ENCODE results near the gene PSMD5.

Gene PSMD5

GRCh38 chr9:120874226-120875194 lies 31.8 kb upstream of the PSMD5 start:
- DNase-seq = no peak

DNA sequence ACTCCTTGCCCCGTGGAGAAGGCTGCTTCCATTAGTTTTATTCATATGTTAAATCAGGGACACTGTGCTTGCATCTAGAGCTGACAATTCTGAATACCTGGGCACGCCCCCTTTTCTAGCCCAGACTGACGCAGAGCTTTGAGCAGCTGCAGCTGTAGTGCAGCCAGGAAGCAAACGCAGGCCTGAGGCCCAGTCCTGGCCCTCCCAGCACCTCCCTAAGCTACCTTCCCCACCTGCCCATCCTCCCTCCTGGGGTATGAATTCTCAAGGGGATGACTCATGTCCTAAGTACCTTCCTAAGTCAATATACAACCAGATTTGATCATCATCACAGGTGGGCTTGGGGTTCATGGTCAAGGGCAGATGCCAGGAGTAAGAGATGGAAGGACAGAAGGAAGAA lies 30.8 kb upstream of the PSMD5 start:
- no peak for DNase-seq

GRCh38 chr9:120872791-120873502 lies 30.2 kb upstream of the PSMD5 start:
- no peak for DNase-seq

DNA sequence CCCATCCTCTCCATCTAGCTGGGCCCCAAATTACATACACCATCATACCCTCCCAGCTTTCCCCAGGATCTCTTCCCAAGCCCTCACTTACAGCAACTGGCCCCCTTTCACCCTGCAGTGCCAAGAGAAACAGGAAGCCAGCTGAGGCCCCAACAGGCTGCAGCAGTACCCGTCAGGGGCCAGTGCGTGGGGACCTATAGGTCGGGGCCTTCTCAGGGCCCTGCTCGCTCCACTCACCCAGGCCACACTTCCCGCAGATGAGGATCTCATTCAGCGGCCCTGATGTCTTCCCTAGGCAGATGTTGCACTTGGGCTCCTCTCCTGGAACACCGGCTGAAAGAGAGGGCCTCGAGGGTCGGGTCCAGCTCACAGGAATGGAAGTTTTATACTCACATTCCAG lies 27.5 kb upstream of the PSMD5 start:
- DNase-seq = no peak

DNA sequence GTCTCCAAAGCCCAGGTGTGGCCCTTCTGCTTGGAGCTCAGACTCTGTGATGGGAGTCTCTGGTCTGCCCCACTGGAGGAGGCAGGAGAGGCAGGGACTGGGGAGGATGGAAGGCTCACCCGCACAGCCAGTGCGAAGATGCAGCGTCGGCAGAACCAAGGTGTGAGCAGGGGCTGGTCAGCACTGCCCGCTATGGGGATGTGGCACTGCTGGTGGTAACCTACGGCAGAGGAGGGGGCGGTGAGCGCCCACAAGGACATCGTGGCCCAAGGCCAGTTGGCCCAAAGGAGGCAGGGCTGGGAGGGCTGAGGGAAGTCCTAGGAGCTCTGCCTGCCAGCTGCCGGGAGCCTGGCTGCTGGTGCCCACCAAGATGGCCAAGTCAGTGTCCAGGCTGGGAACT lies 27.0 kb upstream of the PSMD5 start:
- DNase-seq = no peak

DNA sequence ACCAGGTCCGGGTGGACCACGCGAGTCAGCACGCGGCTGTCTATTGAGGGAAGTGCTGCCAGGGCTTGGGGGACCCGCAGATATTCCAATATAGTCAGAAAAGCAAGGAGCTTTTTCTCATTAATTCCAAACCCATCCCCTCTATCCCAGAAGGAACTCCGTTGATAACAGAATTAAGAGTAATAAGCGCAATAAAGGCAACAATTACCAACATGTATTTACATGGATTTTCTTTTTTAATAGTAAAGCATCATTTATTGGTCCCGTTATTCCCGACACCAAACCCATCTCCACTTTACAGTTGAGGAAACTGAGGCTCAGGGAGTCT lies 26.6 kb upstream of the PSMD5 start:
- DNase-seq = no peak

- peak; percentile 97 for DNase-seq
Observed at GRCh38 chr9:120868676-120869359, 26.1 kb upstream of the PSMD5 start.

GRCh38 chr9:120868339-120868675 lies 25.6 kb upstream of the PSMD5 start:
- DNase-seq = no peak

DNA sequence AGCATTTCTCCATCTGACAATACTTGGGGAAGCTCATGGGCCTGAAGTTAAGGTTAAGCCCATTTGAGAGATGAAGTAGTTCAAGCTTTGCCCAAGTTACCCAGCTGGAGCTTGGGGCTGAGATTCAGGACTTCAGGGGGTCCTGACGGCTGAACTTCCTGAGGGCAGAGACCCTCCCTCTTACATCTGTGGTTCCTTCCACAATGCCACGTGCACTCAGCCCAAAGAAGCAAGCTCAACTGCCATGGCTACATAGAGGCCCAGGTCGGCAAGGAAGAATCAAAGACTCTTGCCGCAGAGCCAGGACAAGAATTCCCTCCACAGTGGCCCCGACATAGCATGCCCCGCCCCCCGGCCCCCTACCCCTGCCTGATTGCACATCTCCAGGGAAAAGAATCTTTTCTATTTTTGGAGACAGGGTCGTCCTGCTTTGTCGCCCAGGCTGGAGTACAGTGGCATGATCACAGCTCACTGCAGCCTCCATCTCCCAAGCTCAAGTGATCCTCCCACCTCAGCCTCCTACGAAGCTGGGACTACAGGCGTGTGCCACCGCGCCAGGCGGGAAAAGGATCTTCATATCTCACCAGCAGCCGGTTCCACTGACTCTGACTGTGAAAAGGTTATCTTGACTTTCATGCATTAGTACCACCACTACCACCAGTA lies 25.1 kb upstream of the PSMD5 start:
- DNase-seq = no peak

DNA sequence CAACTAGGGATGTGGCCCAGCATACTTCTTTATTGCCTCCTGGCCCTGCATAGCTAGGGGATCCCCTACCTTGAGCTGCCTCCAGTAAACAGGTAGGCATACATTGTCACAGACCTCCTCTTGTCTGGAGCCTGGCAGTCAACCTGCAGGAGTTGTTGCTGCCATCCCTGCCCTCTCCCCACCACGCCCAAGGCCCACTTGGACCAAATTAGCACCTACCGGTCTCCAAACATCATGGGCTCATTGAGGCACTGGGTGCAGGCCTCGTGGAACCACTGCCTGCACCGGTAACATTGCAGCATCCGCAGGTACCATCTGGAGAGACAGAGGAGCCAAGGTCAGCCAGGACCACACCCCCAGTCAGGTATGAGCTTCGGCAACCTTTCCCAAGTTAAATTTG lies 23.9 kb upstream of the PSMD5 start:
- DNase-seq = no peak

GRCh38 chr9:120865809-120866208 lies 23.1 kb upstream of the PSMD5 start:
- no peak for DNase-seq

DNA sequence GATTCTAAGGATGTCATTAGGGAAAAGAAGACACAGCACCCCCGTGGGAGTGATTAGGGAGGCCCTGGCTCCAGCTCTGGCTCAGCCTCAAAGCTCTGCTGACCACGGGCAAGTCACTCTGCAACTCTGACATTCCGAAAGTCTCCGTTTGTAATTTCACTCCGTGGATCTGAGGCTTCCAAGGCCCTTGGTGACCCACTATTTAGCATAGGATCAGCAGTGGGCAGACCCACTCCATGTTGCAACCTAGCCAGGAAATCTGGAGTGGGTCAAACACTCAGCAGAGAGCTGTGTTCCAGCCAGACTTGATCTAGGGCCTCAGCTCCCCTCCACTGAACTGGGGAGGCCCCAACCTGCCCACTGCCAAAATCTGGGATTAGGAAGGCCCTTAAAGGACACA lies 22.5 kb upstream of the PSMD5 start:
- DNase-seq = no peak

DNA sequence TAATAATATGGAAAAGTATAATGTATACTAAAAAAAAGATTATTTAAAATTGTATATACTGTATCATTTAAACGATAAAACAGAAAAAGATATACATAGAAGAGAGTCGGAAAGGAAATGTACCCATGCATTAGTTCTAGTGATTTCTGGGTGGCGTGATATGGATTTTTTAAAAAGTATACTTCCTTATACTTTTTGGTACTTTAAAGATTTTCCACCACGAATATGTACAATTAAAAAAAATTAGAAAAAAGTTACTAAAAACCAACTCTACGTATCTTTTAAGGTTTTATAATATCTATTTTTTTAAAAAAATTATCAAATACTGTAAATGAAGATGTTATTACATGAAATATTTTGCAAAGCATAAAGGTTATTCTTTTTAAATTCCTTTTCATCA lies 22.0 kb upstream of the PSMD5 start:
- no peak for DNase-seq

GRCh38 chr9:120863833-120864232 lies 21.1 kb upstream of the PSMD5 start:
- no peak for DNase-seq

DNA sequence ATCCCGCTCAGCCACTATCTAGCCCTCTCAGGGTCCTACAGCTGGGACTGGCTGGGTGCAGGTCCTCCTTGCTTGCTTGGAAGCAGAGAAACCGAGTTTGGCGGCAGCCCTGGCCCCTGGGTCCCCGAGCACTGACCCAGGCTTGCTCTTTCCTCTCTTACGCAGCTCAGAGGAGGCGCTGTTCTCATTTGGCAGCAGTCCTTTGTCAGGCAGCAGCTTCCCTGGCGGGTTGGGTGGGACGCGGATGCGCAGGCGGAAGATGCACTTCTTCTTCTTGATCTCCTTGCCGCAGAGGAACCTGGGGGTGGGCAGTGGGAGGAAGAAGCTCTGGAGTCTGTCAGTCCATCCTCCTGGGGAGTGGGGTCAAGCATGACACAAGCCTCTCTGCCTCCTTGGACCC lies 19.7 kb upstream of the PSMD5 start:
- DNase-seq = no peak

- DNase-seq = no peak
Observed at GRCh38 chr9:120861935-120862334, 19.2 kb upstream of the PSMD5 start.

DNA sequence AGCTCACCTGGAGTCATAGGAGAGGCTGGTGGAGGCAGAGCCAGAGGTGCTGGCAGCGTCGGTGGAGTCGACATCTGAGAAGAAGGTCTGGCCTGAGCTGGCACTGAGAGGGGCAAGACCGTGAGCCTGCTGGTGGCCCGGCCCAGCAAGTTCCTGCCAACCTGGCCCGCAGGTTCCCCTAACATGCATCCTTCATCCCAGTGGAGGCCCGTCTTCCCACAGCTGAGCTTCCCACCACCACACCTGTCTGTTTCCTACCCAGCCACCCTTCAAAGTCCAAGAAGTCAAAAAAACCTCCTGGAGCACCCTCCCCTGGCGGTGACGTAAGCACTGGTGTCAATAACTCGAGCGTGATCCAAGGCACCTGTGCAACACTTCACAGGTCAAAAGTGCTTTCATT lies 17.4 kb upstream of the PSMD5 start:
- DNase-seq = no peak

GRCh38 chr9:120859361-120859760 lies 16.6 kb upstream of the PSMD5 start:
- no peak for DNase-seq

DNA sequence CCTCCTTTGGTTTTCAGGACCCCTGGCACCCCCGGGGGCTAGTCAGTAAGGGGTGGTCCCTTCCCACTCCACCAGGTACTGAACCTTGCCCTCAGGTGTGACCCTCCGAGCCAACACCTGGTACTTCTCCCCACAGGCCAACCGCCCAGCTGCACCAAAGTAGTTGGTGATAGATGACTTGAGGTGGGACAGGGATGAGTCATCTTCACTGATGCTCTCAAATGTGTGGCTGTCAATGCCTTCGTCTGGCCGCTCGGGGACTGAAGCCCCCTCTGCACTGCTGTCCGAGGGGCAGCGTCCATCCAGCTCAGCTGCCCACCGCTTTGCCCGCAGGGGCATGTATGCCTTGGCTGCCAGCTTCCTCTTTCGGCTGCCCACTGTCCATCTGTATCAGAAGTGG lies 15.2 kb upstream of the PSMD5 start:
- no peak for DNase-seq

GRCh38 chr9:120857481-120857880 lies 14.8 kb upstream of the PSMD5 start:
- no peak for DNase-seq

DNA sequence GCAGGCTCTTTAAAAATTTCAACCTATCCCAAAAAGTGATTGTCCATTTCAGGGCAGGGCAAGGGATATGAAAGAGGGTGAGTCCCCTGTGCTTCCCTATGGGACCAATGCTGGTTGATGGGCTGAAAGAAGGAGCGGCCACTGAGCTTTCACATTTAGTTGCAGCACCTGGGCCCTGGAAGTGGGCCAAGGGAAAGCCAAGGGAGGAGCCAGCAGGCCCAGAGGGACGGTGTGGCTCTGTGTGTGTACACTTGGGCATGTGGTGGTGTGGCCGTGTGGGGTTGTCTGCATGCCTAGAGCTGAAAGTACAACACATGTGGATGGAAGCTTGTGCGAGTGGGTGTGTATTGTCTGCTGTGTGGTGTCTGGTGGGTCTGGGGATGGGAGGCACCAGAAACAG lies 14.0 kb upstream of the PSMD5 start:
- DNase-seq = no peak

DNA sequence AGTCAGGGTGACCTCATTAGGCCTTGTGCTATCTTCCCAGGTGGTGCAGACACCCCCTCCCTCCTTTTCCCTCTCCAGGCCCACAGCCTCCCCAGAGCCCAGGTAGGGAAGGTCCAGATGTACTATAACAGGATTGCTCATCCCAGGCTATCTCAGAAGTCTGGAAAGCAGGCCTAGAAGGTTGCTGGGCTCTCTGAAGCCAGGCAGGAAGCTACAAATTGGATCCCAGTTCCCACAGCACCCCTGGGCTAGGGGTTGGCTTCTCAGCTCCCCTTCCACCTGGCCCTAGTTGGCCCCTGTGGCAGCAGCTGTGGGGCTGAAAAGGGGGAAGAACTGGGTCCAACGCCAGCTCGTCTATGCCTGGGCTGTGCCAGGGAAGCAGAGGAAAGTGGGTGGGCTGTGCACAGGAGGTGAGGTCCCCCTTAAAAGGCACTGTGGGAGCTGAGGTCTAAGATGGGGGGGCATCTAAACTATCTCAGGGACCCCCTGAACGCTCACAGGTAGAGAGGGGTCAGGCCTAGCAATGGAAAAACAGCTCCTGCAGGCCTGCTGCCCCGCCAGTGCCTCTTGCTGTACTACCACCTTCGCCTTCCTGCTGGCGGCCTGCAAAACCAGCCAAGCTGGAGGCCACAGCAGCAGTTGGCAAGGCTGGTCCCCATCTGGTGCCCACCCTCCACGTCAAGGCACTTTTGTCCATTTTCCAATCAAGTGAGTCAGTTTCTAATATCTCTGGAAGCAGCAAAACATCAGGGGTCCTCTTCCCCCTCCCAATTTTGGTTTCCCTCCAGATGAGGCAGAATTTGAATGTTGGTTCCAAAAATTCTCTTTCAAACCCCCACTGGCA lies 13.3 kb upstream of the PSMD5 start:
- DNase-seq = no peak

All from activated CD8-positive, alpha-beta memory T cell treated with anti-CD3 and anti-CD28 coated beads, Interleukin-2, amount 50 U/mL, for 4 hours (primary cell).